ENCODE results near the gene AHCYL1.

The AHCYL1 gene

DNA sequence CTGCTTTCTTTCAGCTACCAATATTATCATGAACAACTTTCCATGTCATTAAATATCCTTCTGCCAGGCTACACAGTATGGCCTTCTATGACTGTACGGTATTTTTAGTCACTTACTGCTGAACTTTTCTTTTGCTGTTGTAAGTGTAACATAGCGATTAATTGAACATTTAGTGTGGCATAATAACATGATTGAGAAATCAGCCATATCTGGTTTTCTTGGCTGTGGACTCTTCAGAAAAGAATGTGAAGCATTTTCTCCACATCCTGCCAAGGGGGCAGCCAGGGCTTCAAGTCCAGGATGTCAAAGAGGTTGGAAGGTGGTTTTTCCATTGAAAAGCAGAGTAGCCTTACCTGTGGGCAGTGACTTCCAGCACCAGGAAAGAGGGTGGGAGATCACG is 8.8 kb upstream of the AHCYL1 start:
- in situ Hi-C loops (cut with HindIII; ENCODE audit: low sequenced_read_pairs) = loop anchor here (5.0 to 25.0 kb wide), 3 partner anchors 48 to 188 kb away; no protein-coding TSS in a partner anchor

DNA sequence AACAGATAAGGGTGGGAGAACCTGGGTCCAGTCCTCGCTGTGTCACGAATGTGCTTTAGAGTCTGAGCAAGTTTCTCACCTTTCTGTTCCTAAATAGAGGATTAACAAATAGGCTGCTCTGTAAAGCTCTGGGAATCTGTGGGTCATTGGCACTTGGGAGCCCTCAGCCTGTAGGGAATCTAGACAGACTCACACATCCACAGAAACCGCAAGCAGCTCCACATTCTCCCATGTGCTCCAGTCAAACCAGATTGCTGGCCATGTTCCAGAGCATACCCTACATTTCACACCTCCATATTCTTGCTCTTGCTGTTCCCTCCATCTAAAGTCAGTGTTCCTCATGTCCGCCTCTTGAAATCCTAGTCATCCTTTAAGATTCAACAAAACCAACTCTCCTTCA is 7.8 kb upstream of the AHCYL1 start:
- in situ Hi-C loops (cut with HindIII; ENCODE audit: low sequenced_read_pairs) = loop anchor here (5.0 to 25.0 kb wide), 3 partner anchors 49 to 189 kb away; no protein-coding TSS in a partner anchor

- in situ Hi-C loops (cut with HindIII; ENCODE audit: low sequenced_read_pairs) = loop anchor here (5.0 to 25.0 kb wide), 3 partner anchors 50 to 190 kb away; no protein-coding TSS in a partner anchor
Measured at GRCh38 chr1:109977225-109977624, 7.3 kb upstream of the AHCYL1 start.

DNA sequence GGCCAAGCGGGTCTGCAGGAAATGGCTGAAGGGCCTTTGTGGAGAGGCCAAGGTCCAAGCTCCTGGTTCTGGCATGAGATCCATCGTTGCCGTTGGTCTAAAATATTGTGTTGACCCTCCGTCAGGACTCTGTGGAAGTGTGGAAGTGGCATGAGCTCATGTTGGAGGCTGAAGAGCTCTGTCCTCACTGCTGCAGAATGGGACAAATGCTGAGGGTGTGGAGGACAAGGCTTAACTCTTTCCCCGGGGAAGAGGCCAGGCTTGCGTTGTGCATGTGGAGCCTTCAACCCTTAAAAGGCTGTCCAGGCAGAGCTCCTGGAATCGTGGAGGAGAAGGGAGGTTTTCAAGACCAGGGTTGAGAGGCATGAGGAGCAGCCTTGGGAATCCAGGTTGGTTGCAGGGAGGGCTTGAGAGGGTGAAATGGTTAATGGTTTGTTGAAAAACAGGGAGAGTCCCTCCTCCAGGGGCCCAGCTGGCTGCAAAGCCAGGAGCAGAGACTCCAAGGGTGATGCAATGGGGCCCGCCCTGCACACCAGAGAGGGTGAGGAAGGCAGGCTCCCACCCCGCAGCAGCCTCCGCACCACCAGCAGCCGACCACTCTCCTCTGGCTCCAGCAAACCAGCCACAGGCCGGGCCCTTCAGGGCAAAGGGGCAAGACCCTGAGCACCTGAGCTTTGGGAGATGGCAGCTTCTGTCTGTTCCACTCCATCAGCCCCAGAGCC is 6.7 kb upstream of the AHCYL1 start:
- in situ Hi-C loops (cut with HindIII; ENCODE audit: low sequenced_read_pairs) = loop anchor here (5.0 to 25.0 kb wide), 3 partner anchors 51 to 191 kb away; no protein-coding TSS in a partner anchor

- in situ Hi-C loops (cut with HindIII; ENCODE audit: low sequenced_read_pairs) = loop anchor here (5.0 to 25.0 kb wide), 3 partner anchors 52 to 192 kb away; no protein-coding TSS in a partner anchor
Measured at GRCh38 chr1:109978761-109979488, 5.6 kb upstream of the AHCYL1 start.

GRCh38 chr1:109979489-109980091 is 5.0 kb upstream of the AHCYL1 start:
- in situ Hi-C loops (cut with HindIII; ENCODE audit: low sequenced_read_pairs) = loop anchor here (5.0 to 25.0 kb wide), 3 partner anchors 52 to 192 kb away; no protein-coding TSS in a partner anchor

DNA sequence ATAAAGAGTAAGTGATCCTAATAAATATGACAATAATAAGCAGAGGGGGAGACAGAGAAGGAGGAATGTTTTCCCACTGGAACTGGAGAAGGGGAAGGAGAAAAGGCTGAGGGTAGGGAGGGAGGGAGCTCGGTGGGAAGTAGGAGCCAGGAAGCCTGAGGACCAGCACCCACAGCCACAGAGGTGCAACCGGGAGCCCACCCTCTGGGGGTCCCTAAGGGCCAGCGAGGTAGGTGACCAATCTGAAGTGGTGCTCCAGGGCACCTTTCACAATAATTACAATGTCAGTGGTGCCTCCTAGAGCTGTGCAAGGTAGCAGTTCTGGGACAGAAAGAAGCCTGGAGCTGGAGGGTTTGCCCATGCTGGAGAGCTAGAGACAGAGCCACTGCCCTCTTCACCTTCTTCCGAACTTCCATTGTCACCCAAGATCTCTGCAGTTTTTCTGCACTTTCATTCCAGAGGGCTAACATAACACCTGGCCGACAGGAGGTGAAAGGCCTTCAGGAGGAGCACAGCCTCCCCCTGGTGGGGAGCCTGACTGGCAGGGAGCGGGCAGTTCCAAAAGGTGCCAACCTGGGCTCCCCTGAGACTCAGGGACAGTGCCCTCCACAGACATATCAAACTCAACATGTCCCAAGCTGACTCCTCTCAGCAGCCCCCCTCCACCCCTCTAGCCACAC is 4.1 kb upstream of the AHCYL1 start:
- in situ Hi-C loops (cut with HindIII; ENCODE audit: low sequenced_read_pairs) = loop anchor here (25.0 kb wide), 1 partner anchor 193 kb away; no protein-coding TSS in a partner anchor

GRCh38 chr1:109981004-109981335 is 3.6 kb upstream of the AHCYL1 start:
- in situ Hi-C loops (cut with HindIII; ENCODE audit: low sequenced_read_pairs) = loop anchor here (25.0 kb wide), 1 partner anchor 194 kb away; no protein-coding TSS in a partner anchor

GRCh38 chr1:109983380-109984189 is 980 bp upstream of the AHCYL1 start:
- in situ Hi-C loops (cut with HindIII; ENCODE audit: low sequenced_read_pairs) = loop anchor here (25.0 kb wide), 1 partner anchor 196 kb away; no protein-coding TSS in a partner anchor

DNA sequence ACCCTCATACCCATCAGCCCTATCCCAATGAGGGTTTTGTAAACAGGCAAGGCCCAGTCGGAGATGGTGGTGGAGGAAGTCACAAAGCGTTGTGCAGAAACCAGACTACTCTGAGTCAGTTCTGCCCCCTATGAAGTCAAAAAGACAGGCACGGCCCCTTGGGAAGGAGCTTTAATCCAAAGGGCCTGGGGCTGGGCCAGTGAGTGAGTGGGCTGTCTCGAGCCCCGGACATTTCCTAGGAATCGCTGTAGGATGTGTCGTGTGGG is 442 bp upstream of the AHCYL1 start:
- in situ Hi-C loops (cut with HindIII; ENCODE audit: low sequenced_read_pairs) = loop anchor here (25.0 kb wide), 1 partner anchor 197 kb away; no protein-coding TSS in a partner anchor

DNA sequence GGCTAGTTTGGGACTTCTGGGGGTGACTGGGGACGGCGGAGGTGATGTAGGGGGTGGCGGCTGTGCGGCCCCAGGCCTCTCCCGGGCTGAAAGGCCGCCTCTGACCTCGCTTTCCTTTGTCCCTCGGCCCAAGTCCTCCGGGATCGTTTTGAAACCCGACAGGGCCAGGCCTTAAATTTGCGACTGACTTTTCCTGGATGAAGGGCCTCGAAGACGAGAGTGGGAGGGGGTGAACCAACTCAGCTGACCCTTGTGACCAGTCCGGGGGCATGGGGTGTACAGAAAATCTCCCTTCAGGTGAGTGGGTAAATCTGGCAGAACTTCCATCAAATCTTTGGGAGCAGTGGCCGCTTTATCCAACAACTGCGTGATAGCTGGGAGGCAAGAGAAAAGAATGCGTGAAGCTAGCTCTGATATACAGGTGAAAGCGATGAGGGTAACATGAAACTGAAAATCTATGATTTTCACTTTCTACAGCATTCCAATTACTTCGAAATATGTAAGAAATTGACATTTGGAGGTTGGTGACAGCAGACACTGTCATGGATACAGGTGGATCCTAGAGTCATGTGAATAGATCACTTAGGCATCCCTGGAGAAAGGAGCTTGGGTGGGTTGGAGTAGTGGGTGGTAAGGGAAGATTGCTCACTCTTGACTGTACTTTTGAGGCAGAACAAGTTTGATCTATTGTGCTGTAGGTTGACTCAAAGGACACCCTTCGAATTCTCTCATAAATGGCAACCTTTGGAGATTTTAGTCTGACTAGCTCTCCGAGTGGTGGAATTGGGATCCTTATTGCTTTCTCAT is 885 bp downstream of the AHCYL1 start:
- in situ Hi-C loops (cut with HindIII; ENCODE audit: low sequenced_read_pairs) = loop anchor here (25.0 kb wide), 1 partner anchor 198 kb away; no protein-coding TSS in a partner anchor

GRCh38 chr1:109986054-109986444 is 1.5 kb downstream of the AHCYL1 start:
- in situ Hi-C loops (cut with HindIII; ENCODE audit: low sequenced_read_pairs) = loop anchor here (25.0 kb wide), 1 partner anchor 199 kb away; no protein-coding TSS in a partner anchor

GRCh38 chr1:109988349-109988914 is 3.9 kb downstream of the AHCYL1 start:
- in situ Hi-C loops (cut with HindIII; ENCODE audit: low sequenced_read_pairs) = loop anchor here (25.0 kb wide), 1 partner anchor 201 kb away; no protein-coding TSS in a partner anchor

DNA sequence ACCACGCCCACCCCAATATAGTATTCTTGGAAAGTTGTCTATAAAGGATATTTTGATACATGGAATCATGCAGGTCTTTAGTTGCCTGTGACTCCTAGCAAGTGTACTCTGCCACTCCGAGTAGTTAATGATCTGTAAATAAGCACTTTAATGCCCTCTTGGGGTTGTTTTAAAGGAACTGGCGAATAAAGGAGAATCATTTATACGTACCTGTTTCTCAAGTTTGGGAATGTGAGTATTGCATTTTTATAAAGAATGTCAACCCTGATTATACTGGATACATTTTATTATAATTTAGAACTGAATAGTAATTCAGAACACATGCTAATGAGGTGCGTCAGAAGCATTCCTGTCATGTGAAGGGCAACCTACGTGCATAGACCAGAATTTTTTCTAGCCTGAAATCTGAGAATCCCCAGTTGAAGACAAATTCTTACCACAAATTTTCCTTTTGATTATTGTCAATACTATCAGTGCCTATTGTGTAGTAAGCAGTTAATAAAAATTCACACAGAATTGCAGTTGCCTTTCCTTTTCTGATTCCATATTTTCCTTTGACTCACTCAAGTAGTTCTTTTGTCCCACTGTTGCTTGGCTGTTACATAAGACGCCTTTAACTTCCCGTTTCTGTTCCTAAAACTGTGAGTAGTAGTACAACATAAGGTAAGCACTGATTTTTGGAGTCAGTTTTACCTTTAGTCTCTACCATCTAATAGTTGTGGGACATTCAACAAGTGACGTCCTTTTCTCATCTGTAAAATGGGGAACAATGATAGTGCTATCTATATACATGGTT is 5.1 kb downstream of the AHCYL1 start:
- in situ Hi-C loops (cut with HindIII; ENCODE audit: low sequenced_read_pairs) = loop anchor here (25.0 kb wide), 1 partner anchor 202 kb away; no protein-coding TSS in a partner anchor

GRCh38 chr1:109990302-109990653 is 5.7 kb downstream of the AHCYL1 start:
- in situ Hi-C loops (cut with HindIII; ENCODE audit: low sequenced_read_pairs) = loop anchor here (25.0 kb wide), 1 partner anchor 203 kb away; no protein-coding TSS in a partner anchor

DNA sequence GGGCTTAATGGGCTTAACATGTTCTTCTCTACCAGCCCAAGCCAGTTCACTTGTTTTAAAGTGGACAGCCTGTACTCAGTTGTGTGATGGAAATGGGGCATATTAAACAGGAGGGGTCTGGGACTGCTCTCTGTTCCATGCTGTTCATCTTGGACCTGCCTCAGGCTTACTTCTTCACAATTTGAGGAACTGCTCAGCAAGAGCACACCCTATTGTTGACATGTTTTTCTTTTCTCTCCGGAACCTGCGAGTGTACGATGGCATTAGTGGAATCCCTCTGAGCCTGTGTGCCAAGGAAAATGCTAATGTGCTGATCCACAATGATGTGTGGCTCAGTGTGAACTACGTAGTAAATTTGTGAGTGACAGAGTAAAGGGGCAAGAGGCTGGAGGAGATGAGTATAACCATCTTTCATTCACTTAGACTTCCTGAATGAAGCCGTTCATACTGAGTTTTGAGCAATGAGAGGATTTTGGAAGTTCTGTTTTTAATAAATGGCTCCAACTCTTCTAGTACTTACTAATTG is 6.9 kb downstream of the AHCYL1 start:
- in situ Hi-C loops (cut with HindIII; ENCODE audit: low sequenced_read_pairs) = loop anchor here (25.0 kb wide), 1 partner anchor 204 kb away; no protein-coding TSS in a partner anchor

- in situ Hi-C loops (cut with HindIII; ENCODE audit: low sequenced_read_pairs) = loop anchor here (25.0 kb wide), 1 partner anchor 207 kb away; no protein-coding TSS in a partner anchor
Measured at GRCh38 chr1:109993885-109994284, 9.3 kb downstream of the AHCYL1 start.
